ENCODE measurements around the gene IL23R. TPM values are rescaled to one million over a fixed set of nuclear protein-coding genes. Genes with fewer than 3 reads are reported as not detected.

The IL23R gene
- total RNA-seq, 2 donors from 2014 or later = 1.2 to 1.3 TPM

DNA sequence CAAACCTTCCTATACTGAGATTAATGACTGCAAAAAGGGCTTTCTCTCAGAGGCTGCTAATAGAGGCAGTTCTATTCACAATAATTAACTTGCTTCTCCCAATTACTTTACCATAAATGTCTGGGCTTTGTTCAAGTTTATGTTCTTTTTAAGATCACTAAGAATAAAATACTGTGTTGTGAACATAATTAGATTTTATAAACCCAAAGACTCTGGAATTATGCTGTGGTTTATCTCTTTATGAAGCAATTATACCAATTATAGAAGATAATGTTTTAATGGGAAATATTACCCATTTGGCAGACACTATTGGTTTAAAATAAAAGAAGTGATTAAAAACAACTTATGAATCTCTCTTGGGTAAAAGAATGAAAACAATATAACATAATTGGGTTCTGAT lies 97.9 kb downstream of the IL23R start:
- Histone ChIP-seq H3K9ac (ENCODE audit: low read depth in 2 of 2, low read length in 2 of 2) (no peak overlapping the region), H3K4me1 (no peaks in the 10 kb centered on the region), H3K27me3 (no peaks in the 10 kb centered on the region), H3K9me3 (no peaks in the 10 kb centered on the region), H3K27ac (no peak overlapping the region), H3K36me3 (no peaks in the 10 kb centered on the region), H3K4me3 (no peak overlapping the region)
- TF ChIP-seq, protein P1, sequence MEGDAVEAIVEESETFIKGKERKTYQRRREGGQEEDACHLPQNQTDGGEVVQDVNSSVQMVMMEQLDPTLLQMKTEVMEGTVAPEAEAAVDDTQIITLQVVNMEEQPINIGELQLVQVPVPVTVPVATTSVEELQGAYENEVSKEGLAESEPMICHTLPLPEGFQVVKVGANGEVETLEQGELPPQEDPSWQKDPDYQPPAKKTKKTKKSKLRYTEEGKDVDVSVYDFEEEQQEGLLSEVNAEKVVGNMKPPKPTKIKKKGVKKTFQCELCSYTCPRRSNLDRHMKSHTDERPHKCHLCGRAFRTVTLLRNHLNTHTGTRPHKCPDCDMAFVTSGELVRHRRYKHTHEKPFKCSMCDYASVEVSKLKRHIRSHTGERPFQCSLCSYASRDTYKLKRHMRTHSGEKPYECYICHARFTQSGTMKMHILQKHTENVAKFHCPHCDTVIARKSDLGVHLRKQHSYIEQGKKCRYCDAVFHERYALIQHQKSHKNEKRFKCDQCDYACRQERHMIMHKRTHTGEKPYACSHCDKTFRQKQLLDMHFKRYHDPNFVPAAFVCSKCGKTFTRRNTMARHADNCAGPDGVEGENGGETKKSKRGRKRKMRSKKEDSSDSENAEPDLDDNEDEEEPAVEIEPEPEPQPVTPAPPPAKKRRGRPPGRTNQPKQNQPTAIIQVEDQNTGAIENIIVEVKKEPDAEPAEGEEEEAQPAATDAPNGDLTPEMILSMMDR (IDR thresholded peaks at IDR 0.05) = no peak
- intact Hi-C loops (cut with DNase I) = no loop called here
- no peak for DNase-seq

DNA sequence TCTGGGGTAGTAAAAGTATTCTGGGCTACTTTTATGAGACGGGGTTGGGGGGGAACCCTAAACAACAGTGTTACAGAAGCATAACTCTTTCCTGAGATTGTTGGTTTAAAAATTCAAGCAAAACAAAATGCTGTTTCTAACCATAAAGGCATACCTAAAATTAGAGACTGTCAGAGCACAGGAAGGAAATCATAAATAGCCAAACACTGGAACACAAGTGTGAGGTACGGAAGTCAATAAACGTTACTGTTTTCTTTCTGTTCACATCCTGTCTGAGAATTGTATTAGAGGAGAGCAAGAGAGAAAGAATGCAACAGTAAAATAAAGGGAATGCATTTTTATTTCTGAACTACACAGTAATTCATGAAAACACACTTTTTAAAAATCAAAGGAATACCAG lies 98.6 kb downstream of the IL23R start:
- H3K4me3 ChIP-seq = no peak overlapping the region
- intact Hi-C loops (cut with DNase I) = no loop called here
- H3K9ac ChIP-seq (ENCODE audit: low read depth in 2 of 2, low read length in 2 of 2) = no peak overlapping the region
- H3K27me3 ChIP-seq = no peaks in the 10 kb centered on the region
- H3K36me3 ChIP-seq = no peaks in the 10 kb centered on the region
- H3K9me3 ChIP-seq = no peaks in the 10 kb centered on the region
- no peak for DNase-seq
- TF ChIP-seq, protein P1 (IDR thresholded peaks at IDR 0.05) = no peak
- no peak overlapping the region for H3K27ac ChIP-seq
- no peaks in the 10 kb centered on the region for H3K4me1 ChIP-seq

DNA sequence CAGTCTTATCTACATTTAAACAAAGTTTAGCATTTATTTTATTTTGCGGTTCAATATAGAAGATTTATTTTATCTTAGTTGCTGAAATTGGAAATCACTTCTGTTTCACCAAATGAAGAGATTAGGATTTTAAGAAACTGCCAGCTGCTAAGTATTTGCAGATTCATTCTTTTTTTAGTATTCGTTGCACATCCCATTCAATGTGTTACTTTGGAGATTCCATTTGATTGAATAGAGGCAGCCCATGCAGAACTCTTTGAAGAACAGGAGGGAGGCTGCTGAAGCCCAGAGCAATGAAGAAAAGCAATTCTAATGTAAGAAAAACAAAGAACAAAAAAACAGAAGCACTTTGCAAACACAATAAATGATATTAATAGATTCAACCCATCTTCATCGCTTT lies 102.8 kb downstream of the IL23R start:
- Histone ChIP-seq H3K36me3 (no peaks in the 10 kb centered on the region), H3K9ac (ENCODE audit: low read depth in 2 of 2, low read length in 2 of 2) (no peak overlapping the region), H3K27ac (no peak overlapping the region), H3K27me3 (no peaks in the 10 kb centered on the region), H3K4me1 (no peaks in the 10 kb centered on the region), H3K4me3 (no peak overlapping the region), H3K9me3 (no peaks in the 10 kb centered on the region)
- intact Hi-C loops (cut with DNase I) = no loop called here
- no peak for DNase-seq
- TF ChIP-seq, protein P1 (IDR thresholded peaks at IDR 0.05) = no peak

DNA sequence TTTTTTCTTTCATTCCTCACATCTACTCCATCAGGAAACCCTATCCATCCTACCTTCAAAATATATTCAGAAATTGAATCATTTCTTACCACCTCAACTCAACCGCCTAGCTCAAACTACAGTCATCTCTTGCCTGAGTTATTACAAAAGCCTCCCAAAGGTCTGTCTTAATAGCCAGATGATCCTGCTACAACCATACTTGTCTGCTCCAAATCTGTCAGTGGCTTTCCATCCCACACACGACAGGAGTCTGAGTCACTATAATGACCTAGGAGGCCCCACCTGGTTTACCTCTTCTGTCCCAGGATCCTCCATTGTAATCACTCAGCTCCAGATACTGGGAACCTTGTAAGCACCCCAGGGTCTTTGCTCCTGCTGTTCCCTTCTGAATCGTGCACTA lies 104.3 kb downstream of the IL23R start:
- TF ChIP-seq, protein P1 (IDR thresholded peaks at IDR 0.05) = no peak
- Histone ChIP-seq H3K27ac (no peak overlapping the region), H3K9me3 (no peaks in the 10 kb centered on the region), H3K4me3 (no peak overlapping the region), H3K4me1 (no peaks in the 10 kb centered on the region), H3K9ac (ENCODE audit: low read depth in 2 of 2, low read length in 2 of 2) (no peak overlapping the region), H3K27me3 (no peaks in the 10 kb centered on the region), H3K36me3 (no peaks in the 10 kb centered on the region)
- intact Hi-C loops (cut with DNase I) = no loop called here
- no peak for DNase-seq

DNA sequence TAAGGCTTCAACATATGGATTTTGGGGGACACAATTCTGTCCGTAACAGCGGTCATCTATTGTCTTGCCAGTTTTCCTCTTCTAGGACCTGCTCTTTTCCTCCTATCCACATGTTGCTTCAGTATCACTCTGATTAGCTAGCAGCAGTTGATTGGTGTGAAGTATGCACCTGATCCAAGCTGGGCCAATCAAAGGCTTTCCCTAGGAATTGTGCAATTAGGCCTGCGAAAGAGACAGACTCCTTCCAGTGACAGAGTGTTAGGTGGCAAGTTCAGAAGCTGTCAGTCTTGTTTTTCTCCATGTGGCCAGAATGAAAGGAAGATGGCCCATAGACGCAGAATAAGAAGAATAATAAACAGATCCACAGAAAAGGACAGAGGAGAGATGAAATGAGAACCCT lies 107.3 kb downstream of the IL23R start:
- H3K9me3 ChIP-seq = no peaks in the 10 kb centered on the region
- no peak for DNase-seq
- no peak overlapping the region for H3K9ac ChIP-seq (ENCODE audit: low read depth in 2 of 2, low read length in 2 of 2)
- H3K27ac ChIP-seq = no peak overlapping the region
- H3K27me3 ChIP-seq = no peaks in the 10 kb centered on the region
- H3K36me3 ChIP-seq = no peaks in the 10 kb centered on the region
- TF ChIP-seq, protein P1 (IDR thresholded peaks at IDR 0.05) = no peak
- H3K4me1 ChIP-seq = no peaks in the 10 kb centered on the region
- intact Hi-C loops (cut with DNase I) = no loop called here
- no peak overlapping the region for H3K4me3 ChIP-seq

Measured in colonic mucosa (tissue), 4 donors.